Lung (tissue), 12 donors: ENCODE measurements around the gene NCBP1. TPM values are rescaled to one million over a fixed set of nuclear protein-coding genes. Genes with fewer than 3 reads are reported as not detected.

Experiments used
- ATAC-seq: fragments of 200-7000 bp; cut with Tn5 transposase; one replicate; pipeline ENCODE4 v1.9.1; 2020; ENCODE audit warnings: moderate number of reproducible peaks; ENCODE audit not compliant: insufficient read depth, low FRiP score
- DNase-seq, 3 donors: peaks; one replicate each; pipeline ENCODE4 v3.0.0-alpha.2; 2013 to 2017
- H3K27ac ChIP-seq, 2 donors: one replicate each; pipeline ENCODE4 v1.5.1; 2013; ENCODE audit warnings: mild to moderate bottlenecking in 2 of 2, moderate library complexity in 2 of 2, control low read depth in 1 of 2, inconsistent platforms in 1 of 2, low read depth in 1 of 2, low read length in 1 of 2
- H3K27me3 ChIP-seq, 3 donors: one replicate each; pipeline ENCODE4 v1.5.1; 2013; ENCODE audit warnings: low read length in 2 of 3; ENCODE audit not compliant: control insufficient read depth in 3 of 3, insufficient read depth in 3 of 3
- H3K36me3 ChIP-seq, 4 donors: one replicate each; pipeline ENCODE4 v1.5.1; 2013; ENCODE audit warnings: low read length in 4 of 4, mild to moderate bottlenecking in 1 of 4, moderate library complexity in 1 of 4; ENCODE audit not compliant: control insufficient read depth in 4 of 4, insufficient read depth in 4 of 4
- H3K4me1 ChIP-seq, 5 donors: one replicate each; pipeline ENCODE4 v1.5.1; 2013; ENCODE audit warnings: low read length in 5 of 5, mild to moderate bottlenecking in 2 of 5, moderate library complexity in 1 of 5; ENCODE audit not compliant: control insufficient read depth in 5 of 5, insufficient read depth in 5 of 5
- H3K4me3 ChIP-seq: one replicate; pipeline ENCODE4 v1.5.1; 2013; ENCODE audit warnings: mild to moderate bottlenecking, control low read depth, moderate library complexity
- H3K9ac ChIP-seq, 2 donors: one replicate each; pipeline ENCODE4 v1.5.1; 2013; ENCODE audit warnings: low read length in 2 of 2, control low read depth in 1 of 2; ENCODE audit not compliant: insufficient read depth in 1 of 2
- H3K9me3 ChIP-seq, 4 donors: one replicate each; pipeline ENCODE4 v1.5.1; 2013; ENCODE audit warnings: low read length in 3 of 4, mild to moderate bottlenecking in 1 of 4, moderate library complexity in 1 of 4; ENCODE audit not compliant: control insufficient read depth in 4 of 4, insufficient read depth in 3 of 4
- WGBS, 2 donors: extraction: QIAGEN DNeasy Blood & Tissue Kit; methylation state at CpG; one replicate each; pipeline ENCODE4 v1.1.7; 2013; 5-methylcytosine and 5-hydroxymethylcytosine counted together
- polyA plus RNA-seq, 2 donors: library from polyadenylated mRNA; stranded (reverse); fragments of 200-250 nt; gene quantifications; one replicate each; pipeline ENCODE4 v1.2.1, GENCODE V29; 2013
- total RNA-seq, 2 donors: library from RNA; depleted of rRNA in 1 of 2; stranded (reverse); fragments of >200 nt in 1 of 2; gene quantifications; one replicate each; pipeline ENCODE4 v1.2.1, GENCODE V29; 2014 to 2021
- TF ChIP-seq, protein P1 (sequence below): IDR thresholded peaks from 2 replicates; pipeline ENCODE4 v1.5.1; 2012; ENCODE audit warnings: mild to moderate bottlenecking; ENCODE audit errors: control extremely low read depth, extremely low read depth
- donor health status: control.
- donor health status: control.
- donor health status: Bipolar disorder and iron deficiency.
- donor health status: healthy.
- donor health status: DM: yes; HTN: yes; CAD: no.

Gene NCBP1
- total and polyA plus RNA-seq, 4 donors: 6.5 to 30.0 (median 18.1) TPM

- no peak overlapping the region for H3K4me3 ChIP-seq
- H3K27ac ChIP-seq: peak overlapping the region in 1 of 2 donors; percentile 46
- no peak overlapping the region for H3K9ac ChIP-seq
- TF ChIP-seq, protein P1, sequence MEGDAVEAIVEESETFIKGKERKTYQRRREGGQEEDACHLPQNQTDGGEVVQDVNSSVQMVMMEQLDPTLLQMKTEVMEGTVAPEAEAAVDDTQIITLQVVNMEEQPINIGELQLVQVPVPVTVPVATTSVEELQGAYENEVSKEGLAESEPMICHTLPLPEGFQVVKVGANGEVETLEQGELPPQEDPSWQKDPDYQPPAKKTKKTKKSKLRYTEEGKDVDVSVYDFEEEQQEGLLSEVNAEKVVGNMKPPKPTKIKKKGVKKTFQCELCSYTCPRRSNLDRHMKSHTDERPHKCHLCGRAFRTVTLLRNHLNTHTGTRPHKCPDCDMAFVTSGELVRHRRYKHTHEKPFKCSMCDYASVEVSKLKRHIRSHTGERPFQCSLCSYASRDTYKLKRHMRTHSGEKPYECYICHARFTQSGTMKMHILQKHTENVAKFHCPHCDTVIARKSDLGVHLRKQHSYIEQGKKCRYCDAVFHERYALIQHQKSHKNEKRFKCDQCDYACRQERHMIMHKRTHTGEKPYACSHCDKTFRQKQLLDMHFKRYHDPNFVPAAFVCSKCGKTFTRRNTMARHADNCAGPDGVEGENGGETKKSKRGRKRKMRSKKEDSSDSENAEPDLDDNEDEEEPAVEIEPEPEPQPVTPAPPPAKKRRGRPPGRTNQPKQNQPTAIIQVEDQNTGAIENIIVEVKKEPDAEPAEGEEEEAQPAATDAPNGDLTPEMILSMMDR: no peak
- DNase-seq: no peak
- peaks cover 0 to 13% (median 0%) of the 10 kb centered on the region in 5 donors for H3K4me1 ChIP-seq
- no peaks in the 10 kb centered on the region for H3K9me3 ChIP-seq
- WGBS, 2 donors: 96 to 97% methylated on average over 1 of the region's 1 CpG
- H3K27me3 ChIP-seq: no peaks in the 10 kb centered on the region
- ATAC-seq: no peak
- peaks cover under 1 to 38% (median 17%) of the 10 kb centered on the region in 4 donors for H3K36me3 ChIP-seq
These were observed 9.7 kb upstream of the NCBP1 start for GRCh38 chr9:97623946-97624345.

DNA sequence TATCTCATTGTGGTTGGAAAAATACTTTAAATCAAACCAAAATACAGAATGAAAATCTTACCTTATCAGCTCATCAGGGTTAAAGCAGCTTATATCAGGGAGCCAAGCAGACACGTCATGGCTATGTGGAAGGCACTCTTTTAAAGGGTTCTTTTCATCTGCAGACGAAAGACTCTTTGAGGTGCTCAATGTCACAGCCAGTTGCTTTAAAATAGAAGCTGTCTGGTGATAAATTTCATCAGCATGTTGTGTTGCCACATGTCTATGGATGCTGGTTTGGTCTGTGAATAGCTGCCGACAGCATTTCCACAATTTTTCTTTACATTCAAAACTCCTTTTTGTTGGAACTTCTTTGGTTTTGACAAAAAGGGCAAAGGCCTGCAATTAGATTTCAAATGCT is 8.0 kb upstream of the NCBP1 start:
- Histone ChIP-seq H3K4me3 (no peak overlapping the region), H3K9ac (no peak overlapping the region), H3K36me3 (peaks cover 0 to 34% (median 17%) of the 10 kb centered on the region in 4 donors), H3K4me1 (peaks cover 0 to 18% (median 0%) of the 10 kb centered on the region in 5 donors), H3K27ac (peak overlapping the region in 1 of 2 donors; percentile 24), H3K9me3 (no peaks in the 10 kb centered on the region), H3K27me3 (no peaks in the 10 kb centered on the region)
- TF ChIP-seq, protein P1: no peak
- WGBS, 2 donors: 60 to 83% methylated on average over 3 of the region's 3 CpGs
- DNase-seq: no peak
- ATAC-seq: no peak

- H3K4me1 ChIP-seq: peaks cover 0 to 26% (median 7%) of the 10 kb centered on the region in 5 donors
- no peak overlapping the region for H3K4me3 ChIP-seq
- no peak for DNase-seq
- ATAC-seq: no peak
- 47 to 69% methylated on average over 5 of the region's 5 CpGs for WGBS, 2 donors
- no peaks in the 10 kb centered on the region for H3K9me3 ChIP-seq
- no peak overlapping the region for H3K9ac ChIP-seq
- peak overlapping the region in 1 of 2 donors; percentile 5 for H3K27ac ChIP-seq
- TF ChIP-seq, protein P1: no peak
- peaks cover 0 to 24% (median 10%) of the 10 kb centered on the region in 4 donors for H3K36me3 ChIP-seq
- no peaks in the 10 kb centered on the region for H3K27me3 ChIP-seq
These were observed 6.0 kb upstream of the NCBP1 start for GRCh38 chr9:97627624-97628023.

DNA sequence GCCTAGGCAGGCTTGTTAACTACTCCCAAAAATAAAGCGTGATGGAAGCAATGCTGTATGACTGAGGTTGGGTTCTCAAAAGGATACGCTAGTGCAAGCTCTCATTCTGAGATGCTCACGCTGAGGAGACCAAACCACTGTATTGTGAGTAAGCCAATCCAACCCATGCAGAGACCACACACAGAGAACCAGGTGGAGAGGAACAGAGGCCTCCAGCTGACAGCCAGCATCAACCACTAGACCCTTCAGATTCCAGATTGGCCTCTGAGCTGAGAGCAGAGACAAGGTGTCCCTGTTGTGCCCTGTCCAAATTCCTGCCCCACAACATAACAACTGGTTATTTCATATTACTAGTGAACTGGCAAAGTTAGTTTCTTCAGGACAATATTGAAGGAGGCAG is 5.0 kb upstream of the NCBP1 start:
- ATAC-seq (no peak), DNase-seq (no peak)
- Histone ChIP-seq H3K4me3 (no peak overlapping the region), H3K4me1 (peaks cover 0 to 26% (median 7%) of the 10 kb centered on the region in 5 donors), H3K36me3 (peaks cover 0 to 21% (median 8%) of the 10 kb centered on the region in 4 donors), H3K27me3 (no peaks in the 10 kb centered on the region), H3K9ac (no peak overlapping the region), H3K27ac (peak overlapping the region in 1 of 2 donors; percentile 39), H3K9me3 (no peaks in the 10 kb centered on the region)
- TF ChIP-seq, protein P1: no peak
- 96% methylated on average over 3 of the region's 3 CpGs for WGBS, 2 donors
